WERI-Rb-1 (cell line): Measurements from ENCODE around the gene SBK3.
"Not testable (repeated sequence)": the region's sequence is repeated elsewhere in the genome, so short reads cannot be mapped to it uniquely, and the experiment has no call there.

Source experiments
- DNase-seq: peaks from one replicate; pipeline ENCODE4 v3.0.0-alpha.2; 2020
- H3K27ac ChIP-seq: fragments of 250-450 bp; sonication (Bioruptor Pico); 2 replicates; pipeline ENCODE4 v1.5.1; 2020; ENCODE audit warnings: mild to moderate bottlenecking, moderate library complexity
- H3K27me3 ChIP-seq: fragments of 250-450 bp; sonication (Bioruptor Pico); 2 replicates; pipeline ENCODE4 v1.5.1; 2021; ENCODE audit warnings: mild to moderate bottlenecking, low read depth, moderate library complexity; ENCODE audit not compliant: insufficient read depth, severe bottlenecking
- H3K36me3 ChIP-seq: fragments of 250-450 bp; sonication (Bioruptor Pico); 2 replicates; pipeline ENCODE4 v1.5.1; 2020; ENCODE audit warnings: mild to moderate bottlenecking, moderate library complexity
- H3K4me3 ChIP-seq: 2 replicates; pipeline ENCODE4 v1.5.1; 2011; ENCODE audit warnings: low read depth, mild to moderate bottlenecking, control low read depth, low read length
- H3K9me3 ChIP-seq: fragments of 250-450 bp; sonication (Bioruptor Pico); 2 replicates; pipeline ENCODE4 v1.5.1; 2021; ENCODE audit warnings: mild to moderate bottlenecking, moderate library complexity; ENCODE audit not compliant: severe bottlenecking
- TF ChIP-seq, protein P1 (sequence below): IDR thresholded peaks from 2 replicates; pipeline ENCODE4 v1.5.1; 2011; ENCODE audit warnings: low read depth, mild to moderate bottlenecking, control low read depth, inconsistent platforms, low read length

Gene SBK3

GRCh38 chr19:55590109-55590508 lies 44.8 kb upstream of the SBK3 start:
- DNase-seq = no peak
- H3K4me3 ChIP-seq = no peak overlapping the region
- H3K9me3 ChIP-seq = no peaks in the 10 kb centered on the region
- peaks cover 20% of the 10 kb centered on the region for H3K36me3 ChIP-seq
- H3K27ac ChIP-seq = no peak overlapping the region
- H3K27me3 ChIP-seq = no peaks in the 10 kb centered on the region
- TF ChIP-seq, protein P1, sequence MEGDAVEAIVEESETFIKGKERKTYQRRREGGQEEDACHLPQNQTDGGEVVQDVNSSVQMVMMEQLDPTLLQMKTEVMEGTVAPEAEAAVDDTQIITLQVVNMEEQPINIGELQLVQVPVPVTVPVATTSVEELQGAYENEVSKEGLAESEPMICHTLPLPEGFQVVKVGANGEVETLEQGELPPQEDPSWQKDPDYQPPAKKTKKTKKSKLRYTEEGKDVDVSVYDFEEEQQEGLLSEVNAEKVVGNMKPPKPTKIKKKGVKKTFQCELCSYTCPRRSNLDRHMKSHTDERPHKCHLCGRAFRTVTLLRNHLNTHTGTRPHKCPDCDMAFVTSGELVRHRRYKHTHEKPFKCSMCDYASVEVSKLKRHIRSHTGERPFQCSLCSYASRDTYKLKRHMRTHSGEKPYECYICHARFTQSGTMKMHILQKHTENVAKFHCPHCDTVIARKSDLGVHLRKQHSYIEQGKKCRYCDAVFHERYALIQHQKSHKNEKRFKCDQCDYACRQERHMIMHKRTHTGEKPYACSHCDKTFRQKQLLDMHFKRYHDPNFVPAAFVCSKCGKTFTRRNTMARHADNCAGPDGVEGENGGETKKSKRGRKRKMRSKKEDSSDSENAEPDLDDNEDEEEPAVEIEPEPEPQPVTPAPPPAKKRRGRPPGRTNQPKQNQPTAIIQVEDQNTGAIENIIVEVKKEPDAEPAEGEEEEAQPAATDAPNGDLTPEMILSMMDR = no peak

- Histone ChIP-seq H3K36me3 (peaks cover 14% of the 10 kb centered on the region), H3K27me3 (no peaks in the 10 kb centered on the region), H3K4me3 (no peak overlapping the region), H3K9me3 (no peaks in the 10 kb centered on the region), H3K27ac (no peak overlapping the region)
- DNase-seq = no peak
- TF ChIP-seq, protein P1 = no peak
Observed at GRCh38 chr19:55588738-55589137, 43.4 kb upstream of the SBK3 start.

GRCh38 chr19:55586976-55587668 lies 41.8 kb upstream of the SBK3 start:
- peak overlapping the region; percentile 63 for H3K4me3 ChIP-seq
- TF ChIP-seq, protein P1 = no peak
- H3K36me3 ChIP-seq = peaks cover 3% of the 10 kb centered on the region
- peak; percentile 96 for DNase-seq
- H3K27ac ChIP-seq = peak overlapping the region; percentile 85
- H3K9me3 ChIP-seq = no peaks in the 10 kb centered on the region
- no peaks in the 10 kb centered on the region for H3K27me3 ChIP-seq

DNA sequence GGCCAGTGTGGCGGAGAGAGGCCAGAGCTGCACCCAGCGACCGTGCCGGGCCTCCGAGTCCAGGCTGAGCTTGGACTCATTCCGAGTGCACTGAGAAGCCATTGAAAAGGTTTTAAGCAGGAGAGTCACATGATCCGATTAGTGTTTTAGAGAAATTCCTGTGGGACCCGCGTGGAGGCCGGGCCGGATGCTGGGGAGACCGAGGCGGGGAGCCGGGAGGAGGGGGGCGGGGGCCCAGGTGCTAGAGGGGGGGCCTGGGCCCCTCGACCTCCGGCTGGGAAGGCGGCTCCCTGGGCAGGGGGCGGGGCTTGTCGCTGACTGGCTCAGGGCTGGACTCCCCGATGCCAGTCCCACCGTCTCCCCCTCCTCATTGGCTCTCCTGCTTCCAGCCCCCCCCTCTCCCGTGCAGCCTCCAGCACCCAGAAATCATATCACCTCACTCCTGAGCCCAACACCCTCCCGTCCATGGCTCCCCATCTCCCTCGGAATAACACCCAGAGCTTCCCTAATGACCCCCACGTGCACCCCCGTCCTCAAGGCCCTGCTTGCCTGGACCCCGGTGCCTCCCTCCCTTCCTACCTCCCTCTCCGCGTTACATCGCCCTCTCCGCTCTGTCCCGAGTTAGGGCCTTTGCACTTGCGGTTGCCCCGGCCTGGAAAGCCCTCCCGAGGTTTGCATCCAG lies 40.5 kb upstream of the SBK3 start:
- peak overlapping the region; percentile 63 for H3K4me3 ChIP-seq
- DNase-seq = peak; percentile 97
- peak overlapping the region; percentile 85 for H3K27ac ChIP-seq
- TF ChIP-seq, protein P1 = no peak
- H3K27me3 ChIP-seq = no peaks in the 10 kb centered on the region
- H3K9me3 ChIP-seq = no peaks in the 10 kb centered on the region
- H3K36me3 ChIP-seq = no peaks in the 10 kb centered on the region; the same call in 1 of the 2 replicates

DNA sequence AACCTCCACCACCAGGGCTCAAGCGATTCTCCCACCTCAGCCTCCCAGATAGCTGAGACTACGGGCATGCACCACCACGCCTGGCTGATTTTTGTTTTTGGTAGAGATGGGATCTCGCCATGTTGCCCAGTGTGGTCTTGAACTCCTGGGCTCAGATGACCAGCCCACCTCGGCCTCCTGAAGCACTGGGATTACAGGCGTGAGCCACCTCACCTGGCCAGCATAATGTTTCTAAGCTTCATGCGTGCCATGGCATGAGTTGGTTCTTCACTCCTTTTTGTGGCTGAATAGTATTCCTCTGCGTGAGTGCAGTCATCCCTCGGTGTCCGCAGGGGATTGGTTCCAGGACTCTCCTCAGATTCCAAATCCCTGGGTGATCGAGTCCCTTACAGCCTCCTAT lies 39.5 kb upstream of the SBK3 start:
- DNase-seq = no peak
- H3K4me3 ChIP-seq = no peak overlapping the region
- H3K36me3 ChIP-seq = no peaks in the 10 kb centered on the region
- TF ChIP-seq, protein P1 = no peak
- H3K27me3 ChIP-seq = no peaks in the 10 kb centered on the region
- H3K9me3 ChIP-seq = no peaks in the 10 kb centered on the region
- no peak overlapping the region; the same call in 1 of the 2 replicates for H3K27ac ChIP-seq

DNA sequence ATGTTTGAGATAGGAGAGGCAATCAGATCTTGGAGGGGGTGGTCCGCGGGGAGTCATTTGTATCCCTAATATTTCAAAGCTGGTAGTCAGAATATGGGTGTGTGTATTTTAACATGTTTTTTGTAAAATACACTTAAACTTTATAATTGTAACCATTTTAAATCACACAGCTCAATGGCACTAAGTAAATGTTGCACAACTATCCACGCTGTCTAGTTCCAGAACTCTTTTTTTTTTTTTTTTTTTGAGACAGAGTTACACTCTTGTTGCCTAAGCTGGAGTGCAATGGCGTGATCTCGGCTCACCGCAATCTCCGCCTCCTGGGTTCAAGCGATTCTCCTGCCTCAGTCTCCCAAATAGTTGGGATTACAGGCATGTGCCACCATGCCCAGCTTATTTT lies 38.6 kb upstream of the SBK3 start:
- DNase-seq, H3K27me3 ChIP-seq, H3K27ac ChIP-seq, H3K9me3 ChIP-seq, H3K4me3 ChIP-seq, H3K36me3 ChIP-seq: not testable (repeated sequence)

GRCh38 chr19:55582284-55582683 lies 36.9 kb upstream of the SBK3 start:
- not testable (repeated sequence) for H3K27me3 ChIP-seq, H3K27ac ChIP-seq, H3K9me3 ChIP-seq, H3K4me3 ChIP-seq, DNase-seq, H3K36me3 ChIP-seq
